Measurements from ENCODE around the gene GALNS. TPM values are rescaled to one million over a fixed set of nuclear protein-coding genes. Genes with fewer than 3 reads are reported as not detected.

The GALNS gene
- total and polyA plus RNA-seq, 11 donors, result 10.7 to 22.7 (median 14.1) TPM

DNA sequence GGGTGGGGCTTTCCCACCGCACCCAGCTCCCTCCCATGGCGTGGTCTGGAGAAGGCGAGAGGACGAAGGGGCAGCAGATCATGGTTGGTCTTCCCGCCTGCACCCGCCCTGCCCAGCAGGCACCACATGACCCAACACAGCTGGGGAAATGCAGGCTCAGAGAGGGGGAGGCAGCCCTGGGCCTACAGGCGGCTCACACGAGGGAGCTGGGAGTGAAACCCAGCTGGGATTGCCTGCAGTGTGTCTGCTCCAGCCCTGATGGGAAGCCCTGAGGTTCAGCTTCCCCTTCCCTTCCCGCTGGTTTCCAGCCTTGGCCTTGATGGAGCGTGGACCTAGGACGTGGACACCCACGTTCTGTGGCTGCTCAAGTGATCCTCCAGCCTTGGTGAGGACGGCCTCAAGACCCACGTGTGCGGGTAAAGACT is 29.7 kb upstream of the GALNS start:
- TF ChIP-seq POLR2A (IDR thresholded peaks at IDR 0.05), result no peak
- TF ChIP-seq, protein P1, sequence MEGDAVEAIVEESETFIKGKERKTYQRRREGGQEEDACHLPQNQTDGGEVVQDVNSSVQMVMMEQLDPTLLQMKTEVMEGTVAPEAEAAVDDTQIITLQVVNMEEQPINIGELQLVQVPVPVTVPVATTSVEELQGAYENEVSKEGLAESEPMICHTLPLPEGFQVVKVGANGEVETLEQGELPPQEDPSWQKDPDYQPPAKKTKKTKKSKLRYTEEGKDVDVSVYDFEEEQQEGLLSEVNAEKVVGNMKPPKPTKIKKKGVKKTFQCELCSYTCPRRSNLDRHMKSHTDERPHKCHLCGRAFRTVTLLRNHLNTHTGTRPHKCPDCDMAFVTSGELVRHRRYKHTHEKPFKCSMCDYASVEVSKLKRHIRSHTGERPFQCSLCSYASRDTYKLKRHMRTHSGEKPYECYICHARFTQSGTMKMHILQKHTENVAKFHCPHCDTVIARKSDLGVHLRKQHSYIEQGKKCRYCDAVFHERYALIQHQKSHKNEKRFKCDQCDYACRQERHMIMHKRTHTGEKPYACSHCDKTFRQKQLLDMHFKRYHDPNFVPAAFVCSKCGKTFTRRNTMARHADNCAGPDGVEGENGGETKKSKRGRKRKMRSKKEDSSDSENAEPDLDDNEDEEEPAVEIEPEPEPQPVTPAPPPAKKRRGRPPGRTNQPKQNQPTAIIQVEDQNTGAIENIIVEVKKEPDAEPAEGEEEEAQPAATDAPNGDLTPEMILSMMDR (IDR thresholded peaks at IDR 0.05), result no peak
- WGBS, 4 donors, result 67 to 81% (median 70%) methylated on average over 10 to 15 of the region's 15 CpGs
- Histone ChIP-seq H3K27me3 (peaks cover 0 to 4% (median 0%) of the 10 kb centered on the region in 9 donors), H3K4me3 (no peak overlapping the region), H3K4me1 (peaks cover 0 to 45% (median 28%) of the 10 kb centered on the region in 12 donors), H3K9me3 (no peaks in the 10 kb centered on the region), H3K36me3 (peaks cover 0 to 55% (median 23%) of the 10 kb centered on the region in 9 donors), H3K27ac (peak overlapping the region; percentile 31 to 94 (median 74))
- intact Hi-C loops (cut with DNase I), result loop anchor here in 7 of 10 donors (1.0 to 5.0 kb wide), 8 partner anchors 29 to 54 kb away; partner anchors contain the start of genes TRAPPC2L (in 2 of the 7) and GALNS (in 1 of the 7)
- no peak for DNase-seq
- ATAC-seq, result peak in 3 of 4 donors; percentile 8 to 22 (median 12)

DNA sequence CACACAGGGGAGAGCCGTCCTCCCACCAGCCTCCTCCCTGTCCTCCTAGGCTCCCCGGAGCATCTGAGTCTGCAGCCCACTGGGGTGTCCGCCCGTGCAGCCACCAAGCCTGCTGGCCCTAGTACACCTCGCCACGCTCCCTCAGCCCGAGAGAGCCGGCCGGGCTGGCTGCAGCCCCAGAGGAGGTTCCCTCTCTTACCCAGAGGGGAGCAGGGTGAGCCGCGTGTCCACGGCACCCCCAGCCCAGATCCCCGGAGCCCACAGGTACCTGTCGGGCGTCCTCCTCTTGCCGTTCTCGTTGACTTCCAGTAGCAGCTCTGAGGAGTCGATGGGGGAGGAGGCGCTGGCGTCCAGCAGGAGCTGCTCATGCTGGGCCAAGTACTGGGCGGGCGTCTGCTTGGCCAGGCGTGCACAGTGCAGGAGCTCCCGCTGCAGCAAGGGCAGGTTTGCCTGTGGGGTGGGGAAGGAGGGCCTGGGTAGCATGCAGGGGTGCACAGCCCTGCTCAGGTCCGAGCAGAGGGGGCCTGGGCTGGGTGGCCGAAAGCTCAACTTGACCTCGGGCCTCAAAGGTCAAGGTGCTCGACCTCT is 29.0 kb upstream of the GALNS start:
- peaks cover 0 to 54% (median 24%) of the 10 kb centered on the region in 9 donors for H3K36me3 ChIP-seq
- H3K4me3 ChIP-seq, result no peak overlapping the region
- H3K27me3 ChIP-seq, result peaks cover 0 to 7% (median 0%) of the 10 kb centered on the region in 9 donors
- 90 to 100% (median 90%) methylated on average over 2 to 28 of the region's 28 CpGs; no CpG with 5 or more reads in 1 of the 4 donors for WGBS, 4 donors
- intact Hi-C loops (cut with DNase I), result loop anchor here in 7 of 10 donors (1.0 to 5.0 kb wide), 8 partner anchors 28 to 55 kb away; partner anchors contain the start of genes TRAPPC2L (in 2 of the 7) and GALNS (in 1 of the 7)
- H3K27ac ChIP-seq, result peak overlapping the region in 11 of 12 donors; percentile 24 to 94 (median 73)
- H3K9me3 ChIP-seq, result no peaks in the 10 kb centered on the region
- peaks cover 0 to 51% (median 28%) of the 10 kb centered on the region in 12 donors for H3K4me1 ChIP-seq
- TF ChIP-seq, protein P1 (IDR thresholded peaks at IDR 0.05), result no peak
- no peak for ATAC-seq
- DNase-seq, result no peak

DNA sequence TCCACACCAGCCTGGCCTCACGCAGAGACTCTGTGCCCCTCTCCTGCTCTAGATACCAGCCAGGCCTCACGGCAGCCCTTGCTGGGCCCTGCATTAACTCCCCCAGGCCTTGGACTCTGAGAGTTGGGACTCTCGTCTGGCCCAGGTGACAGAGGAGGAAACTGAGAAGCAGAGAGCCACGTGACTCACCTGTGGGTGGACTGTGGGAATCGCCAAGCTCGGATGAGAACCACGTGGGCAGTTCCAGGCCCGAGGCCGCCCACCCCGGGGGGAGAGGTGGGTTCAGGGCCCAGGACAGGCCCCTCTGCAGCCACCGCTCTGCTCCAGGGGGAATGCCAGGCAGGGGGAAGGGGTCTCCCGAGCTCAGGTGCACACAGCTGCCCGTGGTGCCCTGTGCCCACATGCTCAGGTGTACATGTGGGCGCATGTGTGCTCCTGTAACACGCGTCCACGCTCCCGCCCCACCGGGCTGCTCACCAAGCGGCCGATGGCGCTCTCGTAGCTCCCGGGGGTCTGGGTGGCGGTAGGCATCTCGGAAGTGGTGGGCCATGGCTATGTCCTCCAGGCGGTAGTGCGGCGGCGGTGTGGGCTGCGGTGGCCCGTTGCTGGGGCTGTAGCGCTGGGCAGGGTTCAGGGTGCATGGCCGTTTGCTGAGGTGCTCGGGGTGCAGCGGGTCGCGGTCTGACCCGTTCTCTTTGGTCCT is 28.0 kb upstream of the GALNS start:
- intact Hi-C loops (cut with DNase I), result loop anchor here in 5 of 10 donors (5.0 kb wide), 2 partner anchors 38 to 53 kb away; no protein-coding TSS in a partner anchor

More for the DNA sequence above, 28.0 kb upstream of the GALNS start:
- no peak for ATAC-seq
- no peak overlapping the region for H3K27ac ChIP-seq
- H3K4me1 ChIP-seq, result peaks cover 0 to 52% (median 28%) of the 10 kb centered on the region in 12 donors
- TF ChIP-seq POLR2A (IDR thresholded peaks at IDR 0.05), result no peak
- TF ChIP-seq, protein P1 (IDR thresholded peaks at IDR 0.05), result no peak
- peaks cover 0 to 55% (median 27%) of the 10 kb centered on the region in 9 donors for H3K36me3 ChIP-seq
- no peaks in the 10 kb centered on the region for H3K9me3 ChIP-seq
- H3K4me3 ChIP-seq, result no peak overlapping the region
- H3K27me3 ChIP-seq, result peaks cover 0 to 11% (median 0%) of the 10 kb centered on the region in 9 donors
- 93 to 96% (median 95%) methylated on average over 39 of the region's 39 CpGs for WGBS, 4 donors
- no peak for DNase-seq

All from heart left ventricle (tissue), 16 donors.